OCI-LY7 (cell line): Measurements from ENCODE around the gene IQGAP2.

Experiments used
- CTCF ChIP-seq: fragments of 200-600 bp; sonication (generic); conservative IDR thresholded peaks from 2 replicates; pipeline ENCODE4 v1.5.1; 2014; ENCODE audit warnings: mild to moderate bottlenecking, antibody characterized with exemption, low read length, moderate library complexity, mixed read lengths
- EZH2phosphoT487 ChIP-seq: fragments of 200-600 bp; sonication (generic); IDR thresholded peaks from 2 replicates; pipeline ENCODE4 v1.6.1; 2018; ENCODE audit warnings: low read depth, borderline replicate concordance, mild to moderate bottlenecking, mixed run types, antibody characterized with exemption, low read length, moderate library complexity, mixed read lengths

- TF ChIP-seq CTCF (no peak), EZH2phosphoT487 (no peak)
Observed at GRCh38 chr5:76489877-76490688, 87.0 kb downstream of the IQGAP2 start.
